ENCODE data around the gene PRUNE2. TPM values are rescaled to one million over a fixed set of nuclear protein-coding genes. Genes with fewer than 3 reads are reported as not detected.

PRUNE2 gene
- total and polyA plus RNA-seq, 2 of the 8 experiments (the other 6 are each of a cell fraction or from before 2014, with no cell fraction given) = 5.5 to 13.3 TPM

GRCh38 chr9:76703270-76703669 lies 202.6 kb downstream of the PRUNE2 start (continued):
- TF ChIP-seq CHD7 (IDR thresholded peaks at IDR 0.05; ENCODE audit: insufficient replicate concordance, low read length) = no peak
- TF ChIP-seq POLR2A (IDR thresholded peaks at IDR 0.05; ENCODE audit: control extremely low read depth in 1 of 2, low read depth in 2 of 2, low read length in 2 of 2) = no peak
- no peak for TF ChIP-seq CBX8 (IDR thresholded peaks at IDR 0.05; ENCODE audit: borderline replicate concordance, low read depth, low read length)
- TF ChIP-seq SP2 (IDR thresholded peaks at IDR 0.05; ENCODE audit: low read length) = no peak
- TF ChIP-seq, protein P1, sequence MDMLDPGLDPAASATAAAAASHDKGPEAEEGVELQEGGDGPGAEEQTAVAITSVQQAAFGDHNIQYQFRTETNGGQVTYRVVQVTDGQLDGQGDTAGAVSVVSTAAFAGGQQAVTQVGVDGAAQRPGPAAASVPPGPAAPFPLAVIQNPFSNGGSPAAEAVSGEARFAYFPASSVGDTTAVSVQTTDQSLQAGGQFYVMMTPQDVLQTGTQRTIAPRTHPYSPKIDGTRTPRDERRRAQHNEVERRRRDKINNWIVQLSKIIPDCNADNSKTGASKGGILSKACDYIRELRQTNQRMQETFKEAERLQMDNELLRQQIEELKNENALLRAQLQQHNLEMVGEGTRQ (IDR thresholded peaks at IDR 0.05; ENCODE audit: low read length) = no peak

Data from H1 (cell line).